Esophagus muscularis mucosa (tissue), 3 donors: Measurements from ENCODE around the gene MTHFR.

Experiments used
- EP300 ChIP-seq: sonication (generic); formaldehyde crosslinking; IDR thresholded peaks from one replicate; pipeline ENCODE4 v1.6.1; 2017; ENCODE audit warnings: antibody characterized with exemption
- TF ChIP-seq, protein P1 (sequence below), 3 experiments: fragments of 200-600 bp in 2 of 3; fragments of 450-650 bp in 1 of 3; sonication (generic) in 2 of 3; IDR thresholded peaks; one replicate each; pipeline ENCODE4 v1.5.1; 2017 to 2019; ENCODE audit warnings: antibody characterized with exemption in 3 of 3, mild to moderate bottlenecking in 2 of 3, moderate library complexity in 1 of 3

- TF ChIP-seq, protein P1, sequence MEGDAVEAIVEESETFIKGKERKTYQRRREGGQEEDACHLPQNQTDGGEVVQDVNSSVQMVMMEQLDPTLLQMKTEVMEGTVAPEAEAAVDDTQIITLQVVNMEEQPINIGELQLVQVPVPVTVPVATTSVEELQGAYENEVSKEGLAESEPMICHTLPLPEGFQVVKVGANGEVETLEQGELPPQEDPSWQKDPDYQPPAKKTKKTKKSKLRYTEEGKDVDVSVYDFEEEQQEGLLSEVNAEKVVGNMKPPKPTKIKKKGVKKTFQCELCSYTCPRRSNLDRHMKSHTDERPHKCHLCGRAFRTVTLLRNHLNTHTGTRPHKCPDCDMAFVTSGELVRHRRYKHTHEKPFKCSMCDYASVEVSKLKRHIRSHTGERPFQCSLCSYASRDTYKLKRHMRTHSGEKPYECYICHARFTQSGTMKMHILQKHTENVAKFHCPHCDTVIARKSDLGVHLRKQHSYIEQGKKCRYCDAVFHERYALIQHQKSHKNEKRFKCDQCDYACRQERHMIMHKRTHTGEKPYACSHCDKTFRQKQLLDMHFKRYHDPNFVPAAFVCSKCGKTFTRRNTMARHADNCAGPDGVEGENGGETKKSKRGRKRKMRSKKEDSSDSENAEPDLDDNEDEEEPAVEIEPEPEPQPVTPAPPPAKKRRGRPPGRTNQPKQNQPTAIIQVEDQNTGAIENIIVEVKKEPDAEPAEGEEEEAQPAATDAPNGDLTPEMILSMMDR (IDR thresholded peaks at IDR 0.05) = no peak
- TF ChIP-seq EP300 = no peak
These were observed 27.4 kb downstream of the MTHFR start for GRCh38 chr1:11778336-11778735.
